OCI-LY3 (cell line): ENCODE measurements around the gene PPP5C.

Source experiments
- CTCF ChIP-seq: fragments of 200-600, 300-600 bp; sonication (generic); IDR thresholded peaks from 2 replicates; pipeline ENCODE4 v1.5.1; 2014; ENCODE audit warnings: antibody characterized with exemption, low read length, low read depth
- EZH2phosphoT487 ChIP-seq: fragments of 200-600 bp; shearing (Covaris generic); IDR thresholded peaks from 2 replicates; pipeline ENCODE4 v1.6.1; 2018; ENCODE audit warnings: antibody characterized with exemption, mixed run types, low read depth

GRCh38 chr19:46383846-46384245 is 37.0 kb downstream of the PPP5C start:
- TF ChIP-seq CTCF (no peak), EZH2phosphoT487 (no peak)
